HepG2 (cell line): Measurements from ENCODE around the gene C9orf43. TPM values are rescaled to one million over a fixed set of nuclear protein-coding genes. Genes with fewer than 3 reads are reported as not detected.

ENCODE experiments used
- ATAC-seq: fragments of 200-7000 bp; cut with Tn5 transposase; 3 replicates; pipeline ENCODE4 v1.9.1; 2020; ENCODE audit warnings: mild to moderate bottlenecking, moderate library complexity
- BruUV-seq: library from RNA; stranded (reverse); fragments of 400-500 nt; replicated peaks from 2 replicates; lab custom pipeline; 2021; lab: Mats Ljungman, UMichigan
- CTCF ChIA-PET: fragments of 300-600 bp; formaldehyde crosslinking; extraction: SDS; loops from one replicate; lab custom pipeline; 2021; ENCODE audit warnings: low total read pairs, inconsistent platforms, low intra/inter-chr PET ratio; lab: Yijun Ruan, JAX
- POLR2A ChIA-PET: fragments of 350-600 bp; sonication (Branson Sonifier 250); formaldehyde crosslinking; loops from one replicate; lab custom pipeline; 2020; ENCODE audit warnings: antibody characterized with exemption, inconsistent platforms; lab: Yijun Ruan, JAX
- DNase-seq: peaks from one replicate; pipeline ENCODE4 v3.0.0-alpha.2; 2015; ENCODE audit warnings: low spot score
- FAIRE-seq: peaks from 3 replicates; lab custom pipeline; 2011; peaks lifted over from hg19 to GRCh38; lab: Jason Lieb, UNC
- H2AFZ ChIP-seq: one replicate; pipeline ENCODE4 v1.6.1; 2011; ENCODE audit warnings: low read length, inconsistent platforms
- H3K27ac ChIP-seq: fragments of 300-600 bp; 3 replicates; pipeline ENCODE4 v1.8.0; 2011; ENCODE audit warnings: mixed run types, mild to moderate bottlenecking, mixed read lengths, low read length, inconsistent platforms; ENCODE audit not compliant: insufficient read depth; ENCODE audit errors: extremely low read length
- H3K27me3 ChIP-seq, 2 experiments: fragments of 200-600 bp in 1 of 2; 2 replicates in 1 of 2; 3 replicates in 1 of 2; pipeline versions ENCODE4 v1.6.0 to v1.8.0; 2011; ENCODE audit warnings: low read length in 2 of 2, mild to moderate bottlenecking in 2 of 2, moderate library complexity in 2 of 2, inconsistent platforms in 1 of 2; ENCODE audit not compliant: insufficient read depth in 2 of 2, control insufficient read depth in 1 of 2
- H3K36me3 ChIP-seq, 2 experiments: fragments of 200-600 bp in 1 of 2; replicated peaks in 1 of 2; 2 replicates in 1 of 2; 3 replicates in 1 of 2; pipeline versions ENCODE4 v1.5.1 to v1.8.0; 2011; ENCODE audit warnings: low read length in 2 of 2, inconsistent platforms in 1 of 2; ENCODE audit not compliant: insufficient read depth in 2 of 2, control insufficient read depth in 1 of 2
- H3K4me1 ChIP-seq: 2 replicates; pipeline ENCODE4 v1.5.1; 2012; ENCODE audit warnings: low read length, inconsistent platforms; ENCODE audit not compliant: insufficient read depth
- H3K4me2 ChIP-seq: 2 replicates; pipeline ENCODE4 v1.6.0; 2011; ENCODE audit warnings: low read depth, low read length, inconsistent platforms
- H3K4me3 ChIP-seq, 3 experiments: fragments of 200-600 bp in 1 of 3; sonication (generic), shearing (Covaris generic) in 1 of 3; replicated peaks in 1 of 3; 2 replicates each; pipeline ENCODE4 v1.5.1; 2011 to 2016; ENCODE audit warnings: low read length in 3 of 3, inconsistent platforms in 2 of 3, low read depth in 2 of 3, mild to moderate bottlenecking in 2 of 3, control low read depth in 1 of 3, mixed read lengths in 1 of 3; ENCODE audit not compliant: insufficient read depth in 1 of 3
- H3K79me2 ChIP-seq: one replicate; pipeline ENCODE4 v1.6.1; 2011; ENCODE audit warnings: low read length, inconsistent platforms; ENCODE audit not compliant: insufficient read depth
- H3K9ac ChIP-seq: 2 replicates; pipeline ENCODE4 v1.6.0; 2011; ENCODE audit warnings: mild to moderate bottlenecking, low read depth, low read length, inconsistent platforms; ENCODE audit not compliant: insufficient read depth
- H3K9me3 ChIP-seq: 2 replicates; pipeline ENCODE4 v1.5.1; 2012; ENCODE audit warnings: mild to moderate bottlenecking, low read length
- H4K20me1 ChIP-seq: 2 replicates; pipeline ENCODE4 v1.6.0; 2011; ENCODE audit warnings: inconsistent platforms, mild to moderate bottlenecking, low read length, moderate library complexity; ENCODE audit not compliant: insufficient read depth
- HDAC6 ChIP-seq: fragments of 200-600 bp; sonication (generic); IDR thresholded peaks from 2 replicates; pipeline ENCODE4 v1.7.0; 2017; ENCODE audit warnings: mild to moderate bottlenecking, antibody characterized with exemption, low read length, low read depth
- HOMEZ ChIP-seq: IDR thresholded peaks from 2 replicates; pipeline ENCODE4 v1.6.1; 2016; ENCODE audit warnings: low read depth
- IRF2 ChIP-seq: IDR thresholded peaks from 2 replicates; pipeline ENCODE4 v1.6.1; 2018; ENCODE audit warnings: missing genetic modification reagents, missing compliant biosample characterization
- KDM5B ChIP-seq: sonication (generic); formaldehyde crosslinking; IDR thresholded peaks from 2 replicates; pipeline ENCODE4 v1.4.0; 2020; ENCODE audit warnings: missing genetic modification reagents, mild to moderate bottlenecking, borderline replicate concordance
- MATR3 ChIP-seq: sonication (generic); formaldehyde crosslinking; IDR thresholded peaks from 2 replicates; pipeline ENCODE4 v1.4.0; 2020; ENCODE audit warnings: missing genetic modification reagents
- NFYB ChIP-seq: sonication (generic); formaldehyde crosslinking; IDR thresholded peaks from 2 replicates; pipeline ENCODE4 v1.4.0; 2020; ENCODE audit warnings: missing genetic modification reagents
- RAD51 ChIP-seq: fragments of 450-650 bp; IDR thresholded peaks from 2 replicates; pipeline ENCODE4 v1.6.1; 2016; ENCODE audit warnings: borderline replicate concordance
- ZNF263 ChIP-seq: sonication (generic); formaldehyde crosslinking; IDR thresholded peaks from 2 replicates; pipeline ENCODE4 v1.4.0; 2020; ENCODE audit warnings: missing genetic modification reagents
- ZNF644 ChIP-seq: IDR thresholded peaks from 2 replicates; pipeline ENCODE4 v1.6.1; 2016; ENCODE audit warnings: low read depth
- ZNF878 ChIP-seq: sonication (generic); formaldehyde crosslinking; IDR thresholded peaks from 2 replicates; pipeline ENCODE4 v1.8.1; 2023; ENCODE audit warnings: mild to moderate bottlenecking, missing genetic modification reagents, moderate library complexity
- ZNF879 ChIP-seq: sonication (generic); formaldehyde crosslinking; IDR thresholded peaks from 2 replicates; pipeline ENCODE4 v1.8.1; 2023; ENCODE audit warnings: missing genetic modification reagents
- WGBS: methylation state at CpG from one replicate; pipeline ENCODE4 v1.1.6; 2017; ENCODE audit warnings: low lambda C conversion rate; 5-methylcytosine and 5-hydroxymethylcytosine counted together
- in situ Hi-C: cut with HindIII; loops from 2 replicates; pipeline ENCODE4 v1.10.0; 2017; ENCODE audit warnings: low pct_unique_long_range_greater_than_20kb; ENCODE audit not compliant: extremely low pct_ligation_motif_present
- intact Hi-C: fragments of 100-400 bp; cut with micrococcal nuclease; formaldehyde crosslinking; loops from one replicate; pipeline ENCODE4 v1.10.0; 2022; ENCODE audit not compliant: unreplicated experiment
- polyA plus RNA-seq, 8 experiments: library from polyadenylated mRNA; depleted of rRNA in 3 of 8; stranded (reverse) in 7 of 8; unstranded in 1 of 8; fragments of >200 nt; fragmentation: Illumina TruSeq in 4 of 8; extraction: Trizol in 4 of 8; gene quantifications; 2 replicates each; pipeline versions ENCODE4 v1.2.1 to v1.2.3, GENCODE V29; 2011 to 2016; ENCODE audit warnings: low read depth in 4 of 8, missing spikeins in 1 of 8, mixed read lengths in 1 of 8; ENCODE audit not compliant: insufficient read depth in 1 of 8
- total RNA-seq, 5 experiments: library from RNA; depleted of rRNA; stranded (reverse); fragments of >200 nt; fragmentation: Illumina TruSeq; extraction: Trizol; gene quantifications; 2 replicates each; pipeline ENCODE4 v1.2.3, GENCODE V29; 2016; ENCODE audit warnings: low read depth in 1 of 5
- TF ChIP-seq, protein P1 (sequence below): sonication (generic); formaldehyde crosslinking; IDR thresholded peaks from 2 replicates; pipeline ENCODE4; 2020; ENCODE audit warnings: missing genetic modification reagents, mild to moderate bottlenecking, borderline replicate concordance

C9orf43 gene
- total and polyA plus RNA-seq, 2 of the 13 experiments (the other 11 are each of a cell fraction or from before 2014, with no cell fraction given) = 0.24 to 0.31 TPM

- Histone ChIP-seq H3K79me2 (no peaks in the 10 kb centered on the region), H3K36me3 (no peaks in the 10 kb centered on the region), H4K20me1 (no peaks in the 10 kb centered on the region), H3K4me2 (no peak overlapping the region), H3K27ac (no peak overlapping the region), H2AFZ (no peak overlapping the region), H3K9ac (no peak overlapping the region), H3K9me3 (no peaks in the 10 kb centered on the region), H3K4me1 (peaks cover 7% of the 10 kb centered on the region), H3K27me3 (peaks cover 3 to 4% of the 10 kb centered on the region in 2 experiments; a peak in 3 of 5 replicates), H3K4me3 (no peak overlapping the region)
- in situ Hi-C loops (no loop called here), intact Hi-C loops (no loop called here)
- WGBS = 36% methylated on average over 1 of the region's 1 CpG
- no TSS peak for BruUV-seq
- ATAC-seq (no peak), DNase-seq (no peak), FAIRE-seq (no peak)
- ChIA-PET CTCF (no interaction called here), POLR2A (no interaction called here)
- TF ChIP-seq ZNF263 (CRISPR knock-in tag) (no peak), HOMEZ (CRISPR knock-in tag) (no peak), ZNF644 (CRISPR knock-in tag) (no peak), KDM5B (CRISPR knock-in tag) (no peak), MATR3 (CRISPR knock-in tag) (no peak), HDAC6 (no peak), ZNF879 (CRISPR knock-in tag) (no peak), ZNF878 (no peak), NFYB (no peak), IRF2 (CRISPR knock-in tag) (no peak), RAD51 (no peak)
- TF ChIP-seq, protein P1, sequence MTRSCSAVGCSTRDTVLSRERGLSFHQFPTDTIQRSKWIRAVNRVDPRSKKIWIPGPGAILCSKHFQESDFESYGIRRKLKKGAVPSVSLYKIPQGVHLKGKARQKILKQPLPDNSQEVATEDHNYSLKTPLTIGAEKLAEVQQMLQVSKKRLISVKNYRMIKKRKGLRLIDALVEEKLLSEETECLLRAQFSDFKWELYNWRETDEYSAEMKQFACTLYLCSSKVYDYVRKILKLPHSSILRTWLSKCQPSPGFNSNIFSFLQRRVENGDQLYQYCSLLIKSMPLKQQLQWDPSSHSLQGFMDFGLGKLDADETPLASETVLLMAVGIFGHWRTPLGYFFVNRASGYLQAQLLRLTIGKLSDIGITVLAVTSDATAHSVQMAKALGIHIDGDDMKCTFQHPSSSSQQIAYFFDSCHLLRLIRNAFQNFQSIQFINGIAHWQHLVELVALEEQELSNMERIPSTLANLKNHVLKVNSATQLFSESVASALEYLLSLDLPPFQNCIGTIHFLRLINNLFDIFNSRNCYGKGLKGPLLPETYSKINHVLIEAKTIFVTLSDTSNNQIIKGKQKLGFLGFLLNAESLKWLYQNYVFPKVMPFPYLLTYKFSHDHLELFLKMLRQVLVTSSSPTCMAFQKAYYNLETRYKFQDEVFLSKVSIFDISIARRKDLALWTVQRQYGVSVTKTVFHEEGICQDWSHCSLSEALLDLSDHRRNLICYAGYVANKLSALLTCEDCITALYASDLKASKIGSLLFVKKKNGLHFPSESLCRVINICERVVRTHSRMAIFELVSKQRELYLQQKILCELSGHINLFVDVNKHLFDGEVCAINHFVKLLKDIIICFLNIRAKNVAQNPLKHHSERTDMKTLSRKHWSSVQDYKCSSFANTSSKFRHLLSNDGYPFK (CRISPR knock-in tag) = no peak
Measured at GRCh38 chr9:113428062-113428615, 17.6 kb downstream of the C9orf43 start.
